ENCODE measurements around the gene TMEM123.

DNA sequence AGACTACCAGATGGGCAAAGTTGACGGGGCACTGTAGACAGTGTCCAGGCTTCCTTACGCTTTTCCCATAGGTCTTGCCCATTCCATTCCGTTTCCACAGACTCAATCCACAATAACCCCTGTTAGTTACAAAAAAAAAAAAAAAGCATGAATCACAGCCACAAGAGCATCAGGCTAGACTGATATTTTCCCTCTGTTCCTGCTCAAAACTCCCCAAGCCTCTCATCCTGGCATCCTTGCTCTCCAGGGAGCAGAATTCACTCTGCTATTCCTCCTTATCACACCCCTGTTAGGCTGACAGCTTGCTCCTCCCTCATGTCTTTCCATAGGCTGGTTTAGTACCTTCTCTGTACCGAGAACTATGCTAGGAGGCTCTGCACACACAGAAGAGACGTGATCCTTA lies 42.2 kb downstream of the TMEM123 start:
- TF ChIP-seq, protein P1, sequence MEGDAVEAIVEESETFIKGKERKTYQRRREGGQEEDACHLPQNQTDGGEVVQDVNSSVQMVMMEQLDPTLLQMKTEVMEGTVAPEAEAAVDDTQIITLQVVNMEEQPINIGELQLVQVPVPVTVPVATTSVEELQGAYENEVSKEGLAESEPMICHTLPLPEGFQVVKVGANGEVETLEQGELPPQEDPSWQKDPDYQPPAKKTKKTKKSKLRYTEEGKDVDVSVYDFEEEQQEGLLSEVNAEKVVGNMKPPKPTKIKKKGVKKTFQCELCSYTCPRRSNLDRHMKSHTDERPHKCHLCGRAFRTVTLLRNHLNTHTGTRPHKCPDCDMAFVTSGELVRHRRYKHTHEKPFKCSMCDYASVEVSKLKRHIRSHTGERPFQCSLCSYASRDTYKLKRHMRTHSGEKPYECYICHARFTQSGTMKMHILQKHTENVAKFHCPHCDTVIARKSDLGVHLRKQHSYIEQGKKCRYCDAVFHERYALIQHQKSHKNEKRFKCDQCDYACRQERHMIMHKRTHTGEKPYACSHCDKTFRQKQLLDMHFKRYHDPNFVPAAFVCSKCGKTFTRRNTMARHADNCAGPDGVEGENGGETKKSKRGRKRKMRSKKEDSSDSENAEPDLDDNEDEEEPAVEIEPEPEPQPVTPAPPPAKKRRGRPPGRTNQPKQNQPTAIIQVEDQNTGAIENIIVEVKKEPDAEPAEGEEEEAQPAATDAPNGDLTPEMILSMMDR (IDR thresholded peaks at IDR 0.05 in 2 of 3, conservative IDR thresholded peaks at IDR 0.05 in 1 of 3; ENCODE audit: control insufficient read depth in 2 of 3, extremely low read depth in 1 of 3, insufficient read depth in 1 of 3, low read depth in 3 of 3, low read length in 3 of 3): no peak
- TF ChIP-seq EP300 (IDR thresholded peaks at IDR 0.05; ENCODE audit: borderline replicate concordance in 1 of 2, control insufficient read depth in 1 of 2, low read depth in 2 of 2, low read length in 2 of 2) (no peak), BHLHE40 (IDR thresholded peaks at IDR 0.05; ENCODE audit: borderline replicate concordance in 1 of 2, low read depth in 2 of 2, low read length in 1 of 2) (no peak)

Measured in GM12878 (cell line).